Adrenal gland (tissue), 5 donors: Measurements from ENCODE around the gene OR7C1.

Experiments
- POLR2A ChIP-seq, 2 donors: fragments of 450-650 bp; IDR thresholded peaks; one replicate each; pipeline ENCODE4 v1.6.1; 2017; ENCODE audit warnings: antibody characterized with exemption in 2 of 2, mild to moderate bottlenecking in 2 of 2, moderate library complexity in 1 of 2
- TF ChIP-seq, protein P1 (sequence below), 6 experiments: fragments of 450-650 bp in 4 of 6; fragments of 200-600 bp in 2 of 6; sonication (generic) in 1 of 6; IDR thresholded peaks; 1 replicate in 5 of 6; 2 replicates in 1 of 6; pipeline versions ENCODE4 v1.5.1 to v1.8.0; 2016 to 2021; ENCODE audit warnings: antibody characterized with exemption in 6 of 6, mild to moderate bottlenecking in 2 of 6, moderate library complexity in 1 of 6
- donor health status: DM: no; HTN: no; CAD: no.

DNA sequence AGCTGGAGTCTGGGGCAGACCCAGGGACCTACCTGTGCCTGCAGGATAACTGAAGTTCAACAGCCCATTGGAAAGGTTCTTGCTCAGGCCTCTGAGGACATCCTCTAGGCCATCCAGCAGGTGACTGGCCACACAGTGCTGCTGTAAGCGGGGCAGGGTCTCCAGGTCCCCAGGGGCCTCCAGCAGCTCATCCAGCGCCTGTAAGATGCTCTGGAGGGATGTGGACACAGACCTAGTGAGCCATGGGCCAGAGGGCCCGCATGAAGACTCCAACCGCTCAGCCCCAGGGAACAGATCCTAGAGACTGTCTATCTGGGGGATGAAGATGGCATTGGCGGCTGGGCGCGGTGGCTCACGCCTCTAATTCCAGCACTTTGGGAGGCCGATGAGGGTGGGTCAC is 70.6 kb downstream of the OR7C1 start:
- TF ChIP-seq, protein P1, sequence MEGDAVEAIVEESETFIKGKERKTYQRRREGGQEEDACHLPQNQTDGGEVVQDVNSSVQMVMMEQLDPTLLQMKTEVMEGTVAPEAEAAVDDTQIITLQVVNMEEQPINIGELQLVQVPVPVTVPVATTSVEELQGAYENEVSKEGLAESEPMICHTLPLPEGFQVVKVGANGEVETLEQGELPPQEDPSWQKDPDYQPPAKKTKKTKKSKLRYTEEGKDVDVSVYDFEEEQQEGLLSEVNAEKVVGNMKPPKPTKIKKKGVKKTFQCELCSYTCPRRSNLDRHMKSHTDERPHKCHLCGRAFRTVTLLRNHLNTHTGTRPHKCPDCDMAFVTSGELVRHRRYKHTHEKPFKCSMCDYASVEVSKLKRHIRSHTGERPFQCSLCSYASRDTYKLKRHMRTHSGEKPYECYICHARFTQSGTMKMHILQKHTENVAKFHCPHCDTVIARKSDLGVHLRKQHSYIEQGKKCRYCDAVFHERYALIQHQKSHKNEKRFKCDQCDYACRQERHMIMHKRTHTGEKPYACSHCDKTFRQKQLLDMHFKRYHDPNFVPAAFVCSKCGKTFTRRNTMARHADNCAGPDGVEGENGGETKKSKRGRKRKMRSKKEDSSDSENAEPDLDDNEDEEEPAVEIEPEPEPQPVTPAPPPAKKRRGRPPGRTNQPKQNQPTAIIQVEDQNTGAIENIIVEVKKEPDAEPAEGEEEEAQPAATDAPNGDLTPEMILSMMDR (IDR thresholded peaks at IDR 0.05), result no peak
- no peak for TF ChIP-seq POLR2A (IDR thresholded peaks at IDR 0.05)
